GM12891 (cell line): Measurements from ENCODE around the gene CDK5RAP2.

Experiments used
- POLR2A ChIP-seq: IDR thresholded peaks from 2 replicates; pipeline ENCODE4 v1.6.1; 2011; ENCODE audit warnings: low read depth, low read length, control low read depth
- POLR2AphosphoS5 ChIP-seq: IDR thresholded peaks from 2 replicates; pipeline ENCODE4 v1.6.1; 2011; ENCODE audit warnings: low read depth, low read length, control low read depth
- POU2F2 ChIP-seq: IDR thresholded peaks from 2 replicates; pipeline ENCODE4 v1.6.1; 2011; ENCODE audit warnings: low read depth, mild to moderate bottlenecking, control low read depth, low read length, moderate library complexity
- TAF1 ChIP-seq: IDR thresholded peaks from 2 replicates; pipeline ENCODE4 v1.6.1; 2011; ENCODE audit warnings: low read depth, low read length, control low read depth

DNA sequence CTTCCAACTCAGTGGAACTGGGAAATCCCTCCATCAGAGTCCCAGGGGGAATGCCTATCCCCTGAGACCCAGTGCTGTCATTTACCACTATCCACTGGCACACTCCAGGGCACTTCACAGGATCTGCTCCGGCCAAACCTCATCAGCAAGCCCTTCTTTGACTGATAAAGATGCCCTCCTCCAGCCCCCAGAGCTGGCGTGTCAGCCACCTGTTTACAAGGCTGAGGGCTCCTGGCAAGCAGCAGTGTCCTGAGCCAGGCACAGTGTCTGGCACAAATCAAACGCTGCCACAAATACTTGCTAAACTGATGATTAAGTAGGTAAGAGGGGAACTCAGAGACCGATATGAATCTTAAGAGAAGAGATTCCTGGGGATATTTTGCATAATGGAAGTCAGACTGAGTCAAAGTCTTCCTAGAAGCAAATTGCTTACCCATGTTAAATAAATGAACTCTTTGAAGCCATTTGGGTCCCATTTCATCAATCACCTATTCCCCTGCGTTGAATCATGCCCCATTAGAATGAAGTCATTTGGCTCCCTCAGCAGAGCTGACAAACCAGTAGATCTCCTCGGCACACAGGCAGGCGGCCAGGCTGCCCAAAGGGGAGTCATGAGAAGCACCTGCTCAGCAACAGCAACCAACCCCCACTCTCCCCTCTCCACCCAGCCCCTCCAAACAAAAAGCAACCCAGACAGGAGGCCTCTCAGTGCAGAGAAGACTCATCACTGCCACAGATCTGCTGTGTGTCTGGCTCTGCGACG is 97.4 kb downstream of the CDK5RAP2 start:
- TF ChIP-seq POLR2AphosphoS5: no peak
- no peak for TF ChIP-seq TAF1
- no peak for TF ChIP-seq POLR2A
- no peak for TF ChIP-seq POU2F2
